A673 (cell line): Measurements from ENCODE around the gene TTL. TPM values are rescaled to one million over a fixed set of nuclear protein-coding genes. Genes with fewer than 3 reads are reported as not detected.

ENCODE experiments used
- BruUV-seq: library from RNA; stranded (reverse); fragments of 400-500 nt; replicated peaks from 2 replicates; lab custom pipeline; 2021; lab: Mats Ljungman, UMichigan
- CTCF ChIA-PET: fragments of 300-600 bp; sonication (Branson Sonifier 250); formaldehyde crosslinking; loops from one replicate; lab custom pipeline; 2022; ENCODE audit warnings: antibody characterized with exemption; lab: Charles Lee
- POLR2A ChIA-PET: fragments of 300-600 bp; sonication (Branson Sonifier 250); formaldehyde crosslinking; loops from one replicate; lab custom pipeline; 2022; ENCODE audit warnings: antibody characterized with exemption; ENCODE audit not compliant: low non-redundant PET; lab: Charles Lee
- DNase-seq: peaks from one replicate; pipeline ENCODE4 v3.0.0-alpha.2; 2015; ENCODE audit warnings: low spot score
- H3K27ac ChIP-seq: fragments of 200-600 bp; sonication (generic); 2 replicates; pipeline ENCODE4 v1.5.1; 2016; ENCODE audit warnings: mixed run types, low read depth, mild to moderate bottlenecking, mixed read lengths, antibody characterized with exemption, low read length; ENCODE audit not compliant: poor library complexity, severe bottlenecking
- H3K27me3 ChIP-seq: fragments of 200-600 bp; sonication (generic); replicated peaks from 2 replicates; pipeline ENCODE4 v1.6.1; 2017; ENCODE audit warnings: mixed run types, low read depth, mild to moderate bottlenecking, mixed read lengths, antibody characterized with exemption, low read length; ENCODE audit not compliant: insufficient read depth, poor library complexity
- H3K36me3 ChIP-seq: fragments of 200-600 bp; sonication (generic); 2 replicates; pipeline ENCODE4 v1.6.1; 2016; ENCODE audit warnings: mixed run types, mild to moderate bottlenecking, mixed read lengths, antibody characterized with exemption, low read length; ENCODE audit not compliant: insufficient read depth, poor library complexity, severe bottlenecking
- H3K4me1 ChIP-seq: fragments of 200-600 bp; sonication (generic); 2 replicates; pipeline ENCODE4 v1.6.1; 2017; ENCODE audit warnings: mixed run types, mild to moderate bottlenecking, mixed read lengths, antibody characterized with exemption, low read length; ENCODE audit not compliant: insufficient read depth, poor library complexity, severe bottlenecking
- H3K4me3 ChIP-seq: fragments of 200-600 bp; sonication (generic); 2 replicates; pipeline ENCODE4 v1.5.1; 2016; ENCODE audit warnings: low read depth, mixed run types, mild to moderate bottlenecking, mixed read lengths, low read length; ENCODE audit not compliant: poor library complexity, severe bottlenecking
- H3K9me3 ChIP-seq: fragments of 200-600 bp; sonication (generic); 2 replicates; pipeline ENCODE4 v1.6.1; 2016; ENCODE audit warnings: mixed run types, low read depth, mild to moderate bottlenecking, mixed read lengths, antibody characterized with exemption, low read length; ENCODE audit not compliant: poor library complexity, severe bottlenecking
- EZH2 ChIP-seq: fragments of 200-600 bp; sonication (generic); IDR thresholded peaks from 2 replicates; pipeline ENCODE4 v1.6.1; 2017; ENCODE audit warnings: borderline replicate concordance, low read depth, mild to moderate bottlenecking, mixed read lengths, antibody characterized with exemption, low read length; ENCODE audit not compliant: poor library complexity, severe bottlenecking
- intact Hi-C: fragments of 100-400 bp; cut with micrococcal nuclease; formaldehyde crosslinking; loops from one replicate; pipeline ENCODE4 v1.10.0; 2022; ENCODE audit not compliant: unreplicated experiment
- total RNA-seq: library from RNA; stranded (reverse); gene quantifications from 2 replicates; pipeline ENCODE4 v1.2.3, GENCODE V29; 2021
- TF ChIP-seq, protein P1 (sequence below): fragments of 300-800, 200-600 bp; sonication (generic); conservative IDR thresholded peaks from 2 replicates; pipeline ENCODE4 v1.5.1; 2017; ENCODE audit warnings: low read depth, mild to moderate bottlenecking, antibody characterized with exemption, low read length, moderate library complexity, mixed read lengths

The TTL gene
- total RNA-seq, 1 experiment from 2014 or later, result 146 TPM

DNA sequence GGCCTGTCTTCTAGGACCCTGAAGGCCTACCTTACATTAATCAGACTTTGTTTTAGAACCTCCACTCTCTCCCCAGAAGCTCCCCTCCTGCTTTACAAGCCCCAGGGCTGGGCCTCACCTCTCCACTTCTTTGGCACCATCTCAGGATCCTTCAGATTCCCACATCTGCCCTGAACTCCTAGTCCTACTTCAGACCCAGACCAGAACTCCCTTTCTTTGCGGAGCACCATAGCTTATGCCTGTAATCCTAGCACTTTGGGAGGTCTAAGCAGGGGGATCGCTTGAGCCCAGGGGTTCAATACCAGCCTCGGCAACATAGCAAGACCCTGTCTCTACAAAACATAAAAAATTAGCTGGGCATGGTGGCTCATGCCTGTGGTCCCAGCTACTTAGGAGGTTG, 103.4 kb downstream of the TTL start:
- POLR2A ChIA-PET, result no interaction called here
- peaks cover 10% of the 10 kb centered on the region for H3K36me3 ChIP-seq
- TF ChIP-seq EZH2, result no peak
- TF ChIP-seq, protein P1, sequence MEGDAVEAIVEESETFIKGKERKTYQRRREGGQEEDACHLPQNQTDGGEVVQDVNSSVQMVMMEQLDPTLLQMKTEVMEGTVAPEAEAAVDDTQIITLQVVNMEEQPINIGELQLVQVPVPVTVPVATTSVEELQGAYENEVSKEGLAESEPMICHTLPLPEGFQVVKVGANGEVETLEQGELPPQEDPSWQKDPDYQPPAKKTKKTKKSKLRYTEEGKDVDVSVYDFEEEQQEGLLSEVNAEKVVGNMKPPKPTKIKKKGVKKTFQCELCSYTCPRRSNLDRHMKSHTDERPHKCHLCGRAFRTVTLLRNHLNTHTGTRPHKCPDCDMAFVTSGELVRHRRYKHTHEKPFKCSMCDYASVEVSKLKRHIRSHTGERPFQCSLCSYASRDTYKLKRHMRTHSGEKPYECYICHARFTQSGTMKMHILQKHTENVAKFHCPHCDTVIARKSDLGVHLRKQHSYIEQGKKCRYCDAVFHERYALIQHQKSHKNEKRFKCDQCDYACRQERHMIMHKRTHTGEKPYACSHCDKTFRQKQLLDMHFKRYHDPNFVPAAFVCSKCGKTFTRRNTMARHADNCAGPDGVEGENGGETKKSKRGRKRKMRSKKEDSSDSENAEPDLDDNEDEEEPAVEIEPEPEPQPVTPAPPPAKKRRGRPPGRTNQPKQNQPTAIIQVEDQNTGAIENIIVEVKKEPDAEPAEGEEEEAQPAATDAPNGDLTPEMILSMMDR, result no peak
- H3K4me3 ChIP-seq, result peak overlapping the region; percentile 59
- no peaks in the 10 kb centered on the region for H3K27me3 ChIP-seq
- no peak for DNase-seq
- H3K4me1 ChIP-seq, result peaks cover 13% of the 10 kb centered on the region
- CTCF ChIA-PET, result no interaction called here
- H3K9me3 ChIP-seq, result no peaks in the 10 kb centered on the region
- no TSS peak for BruUV-seq
- intact Hi-C loops, result no loop called here
- H3K27ac ChIP-seq, result peak overlapping the region; percentile 94

DNA sequence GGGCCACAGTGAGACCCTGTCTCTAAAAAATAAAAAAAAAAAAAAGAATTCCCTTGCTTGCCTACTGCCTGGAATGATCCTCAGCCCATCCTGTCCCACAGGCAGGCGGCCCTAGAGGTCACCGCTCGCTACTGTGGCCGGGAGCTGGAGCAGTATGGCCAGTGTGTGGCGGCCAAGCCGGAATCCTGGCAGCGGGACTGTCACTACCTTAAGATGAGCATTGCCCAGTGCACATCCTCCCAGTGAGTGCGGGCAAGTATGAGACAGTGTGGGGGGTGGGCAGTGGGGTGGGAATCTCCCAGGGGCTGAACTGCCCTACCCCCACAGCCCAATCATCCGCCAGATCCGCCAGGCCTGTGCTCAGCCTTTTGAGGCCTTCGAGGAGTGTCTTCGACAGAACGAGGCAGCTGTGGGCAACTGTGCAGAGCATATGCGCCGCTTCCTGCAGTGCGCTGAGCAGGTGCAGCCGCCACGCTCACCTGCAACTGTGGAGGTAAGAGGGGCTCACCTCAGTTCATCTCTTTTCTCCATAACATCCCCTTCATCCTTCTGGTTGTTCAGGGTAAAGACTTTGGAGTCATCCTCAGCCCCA, 104.0 kb downstream of the TTL start:
- Histone ChIP-seq H3K9me3 (no peaks in the 10 kb centered on the region), H3K4me3 (no peak overlapping the region), H3K36me3 (peaks cover 10% of the 10 kb centered on the region), H3K27me3 (no peaks in the 10 kb centered on the region), H3K27ac (peak overlapping the region; percentile 94), H3K4me1 (peaks cover 13% of the 10 kb centered on the region)
- intact Hi-C loops, result no loop called here
- ChIA-PET POLR2A (no interaction called here), CTCF (no interaction called here)
- BruUV-seq, result no TSS peak
- no peak for DNase-seq
- TF ChIP-seq, protein P1, result no peak
- no peak for TF ChIP-seq EZH2

DNA sequence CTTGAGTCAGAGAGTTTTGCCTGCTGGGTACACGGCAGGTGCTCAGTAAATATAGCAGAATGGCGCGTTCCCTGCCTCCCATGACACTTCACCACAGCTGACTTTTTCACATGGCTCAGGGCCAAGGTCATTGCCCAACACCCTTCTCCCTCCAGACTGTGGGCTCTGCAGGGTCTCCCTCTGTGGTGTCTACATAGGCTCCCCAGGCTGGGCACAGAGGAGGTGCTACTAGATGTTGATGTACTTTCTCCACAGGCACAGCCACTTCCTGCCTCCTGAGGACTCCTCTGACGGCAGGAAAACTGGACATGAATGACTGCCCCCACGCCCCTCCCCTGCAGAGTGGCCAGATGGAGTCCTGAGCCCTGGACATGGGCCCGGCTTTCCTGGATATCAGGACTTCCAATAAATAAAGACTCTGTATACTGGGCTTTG, 106.7 kb downstream of the TTL start:
- no peak for DNase-seq
- H3K36me3 ChIP-seq, result peaks cover 10% of the 10 kb centered on the region
- H3K4me1 ChIP-seq, result peaks cover 7% of the 10 kb centered on the region
- ChIA-PET POLR2A (no interaction called here), CTCF (no interaction called here)
- intact Hi-C loops, result no loop called here
- no peak overlapping the region for H3K27ac ChIP-seq
- H3K9me3 ChIP-seq, result no peaks in the 10 kb centered on the region
- no peak overlapping the region for H3K4me3 ChIP-seq
- no TSS peak for BruUV-seq
- no peaks in the 10 kb centered on the region for H3K27me3 ChIP-seq
- TF ChIP-seq, protein P1, result no peak
- no peak for TF ChIP-seq EZH2

Other genes starting within 250 kb of the TTL start
- gene ZC3H8, start 227.1 kb upstream of the TTL start, total RNA-seq, result 19.7 and 23.2 TPM in 2 replicates
- 7.6 and 14.0 TPM in 2 replicates for gene ZC3H6, start 206.6 kb upstream of the TTL start, total RNA-seq
- 17.5 and 19.9 TPM in 2 replicates for gene RGPD8, start 48.5 kb upstream of the TTL start, total RNA-seq
- gene POLR1B, start 60.3 kb downstream of the TTL start, total RNA-seq, result 53.9 and 70.0 TPM in 2 replicates
- gene CHCHD5, start 102.5 kb downstream of the TTL start, total RNA-seq, result 37.1 and 41.4 TPM in 2 replicates
- 120 and 148 TPM in 2 replicates for gene SLC20A1, start 163.8 kb downstream of the TTL start, total RNA-seq
- gene NT5DC4, start 238.9 kb downstream of the TTL start, total RNA-seq, result not detected in 2 replicates